NOMO-1 treated with dmso at 0.1 percent for 144 hours (cell line): ENCODE data around the gene PLCD1.
A peak's percentile ranks its signal among the peaks of the same experiment; 100 is the strongest.
"Not testable (repeated sequence)": the region's sequence is repeated elsewhere in the genome, so short reads cannot be mapped to it uniquely, and the experiment has no call there.

Experiments
- DNase-seq: peaks from one replicate; lab custom pipeline; 2025; ENCODE audit not compliant: unreplicated experiment; lab: John Stamatoyannopoulos, UW

Gene PLCD1

DNA sequence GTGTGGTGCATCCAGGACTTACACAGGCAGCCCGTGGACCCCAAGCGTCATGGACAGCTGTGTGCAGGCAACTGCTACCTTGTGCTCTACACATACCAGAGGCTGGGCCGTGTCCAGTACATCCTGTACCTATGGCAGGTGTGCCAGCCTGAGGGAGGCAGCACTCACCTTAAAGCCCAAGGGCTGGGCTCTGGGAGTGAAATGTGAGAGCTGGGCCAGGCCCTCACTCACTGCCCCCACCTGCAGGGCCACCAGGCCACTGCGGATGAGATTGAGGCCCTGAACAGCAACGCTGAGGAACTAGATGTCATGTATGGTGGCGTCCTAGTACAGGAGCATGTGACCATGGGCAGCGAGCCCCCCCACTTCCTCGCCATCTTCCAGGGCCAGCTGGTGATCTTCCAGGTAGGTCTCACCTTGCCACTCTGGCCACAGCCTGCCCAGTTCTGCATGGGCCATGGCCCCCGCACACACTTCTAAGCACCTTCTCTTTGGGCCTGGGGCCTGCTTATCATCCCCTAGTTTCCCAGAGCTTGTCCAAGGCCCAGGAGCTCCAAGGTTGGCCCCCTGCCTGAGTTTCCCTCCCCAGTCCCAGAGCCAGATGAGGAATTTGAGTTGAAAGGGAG is 27.9 kb downstream of the PLCD1 start:
- DNase-seq = no peak

DNA sequence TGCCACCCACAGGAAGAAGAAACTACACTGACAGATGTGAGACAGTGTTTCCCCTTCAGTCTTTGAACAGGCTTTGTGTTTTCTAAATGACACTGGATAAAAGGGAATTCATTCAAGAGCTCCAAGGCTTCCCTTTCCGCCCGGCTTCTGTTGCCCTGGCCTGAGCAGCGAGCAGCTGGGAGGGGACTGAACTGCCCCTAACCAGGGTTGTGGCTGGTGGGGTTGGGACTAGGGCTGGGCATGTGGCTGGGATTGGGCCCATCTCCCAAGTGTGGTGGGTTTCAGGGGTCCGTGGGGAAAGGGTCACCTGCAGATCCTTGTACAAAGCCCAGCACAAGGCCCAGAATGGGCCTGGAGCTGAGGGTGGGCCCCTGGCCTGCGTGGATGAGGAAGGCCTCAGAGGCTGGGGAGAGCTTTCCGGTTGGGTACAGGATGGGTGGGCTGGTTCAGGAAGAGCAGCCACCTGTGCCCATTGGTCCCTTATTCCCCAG is 28.4 kb downstream of the PLCD1 start:
- no peak for DNase-seq

DNA sequence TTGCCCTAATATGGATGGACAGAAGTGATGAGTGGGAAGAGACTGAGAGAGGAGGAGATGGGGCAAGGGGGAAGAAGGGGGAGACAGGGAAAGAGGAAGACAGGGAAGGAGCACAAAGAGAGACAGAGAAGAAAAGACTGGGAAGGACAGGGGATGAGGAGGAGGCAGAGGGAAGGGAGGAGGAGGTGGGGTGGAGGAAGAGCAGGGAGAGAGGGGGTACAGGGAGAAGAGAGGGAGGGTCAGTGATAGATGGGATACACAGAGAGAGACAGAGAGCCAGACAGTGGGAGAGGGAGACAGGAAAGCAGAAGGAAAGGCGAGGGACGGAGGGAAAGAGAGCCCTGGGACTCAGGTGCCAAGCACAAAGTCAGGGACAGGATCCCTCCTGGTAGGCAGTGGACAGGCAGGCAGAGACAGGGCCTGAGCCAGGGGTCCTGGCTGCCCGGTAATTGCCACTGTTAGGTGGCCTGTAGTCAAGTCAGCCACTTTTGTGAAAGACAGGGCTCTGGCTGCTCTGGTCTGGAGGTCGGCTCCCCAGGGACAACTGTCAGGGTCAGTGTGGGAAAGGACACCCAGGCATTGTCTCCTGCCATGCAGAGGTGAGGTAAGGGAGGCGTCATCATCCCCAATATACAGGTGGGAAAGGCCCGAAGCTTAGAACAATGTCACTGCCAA is 29.1 kb downstream of the PLCD1 start:
- DNase-seq = no peak

DNA sequence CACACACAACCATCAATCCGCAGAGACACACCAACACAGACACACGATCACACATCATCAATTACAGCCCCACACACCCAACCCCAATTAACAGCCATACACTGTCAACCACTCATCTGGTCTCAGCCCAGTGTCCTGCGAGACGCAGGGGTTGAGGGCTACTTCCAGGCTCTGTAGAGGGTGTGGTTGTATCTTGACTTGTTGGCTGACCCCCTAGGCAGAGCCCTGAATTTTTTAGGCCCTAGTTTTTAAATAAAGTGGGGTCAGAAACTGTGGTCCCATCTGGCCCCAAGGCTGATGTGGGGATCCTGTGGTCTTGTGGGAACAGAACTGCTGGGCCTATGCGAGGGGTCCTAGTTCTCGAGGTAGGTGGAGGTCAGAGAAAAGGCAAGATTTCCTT is 29.6 kb downstream of the PLCD1 start:
- no peak for DNase-seq

DNA sequence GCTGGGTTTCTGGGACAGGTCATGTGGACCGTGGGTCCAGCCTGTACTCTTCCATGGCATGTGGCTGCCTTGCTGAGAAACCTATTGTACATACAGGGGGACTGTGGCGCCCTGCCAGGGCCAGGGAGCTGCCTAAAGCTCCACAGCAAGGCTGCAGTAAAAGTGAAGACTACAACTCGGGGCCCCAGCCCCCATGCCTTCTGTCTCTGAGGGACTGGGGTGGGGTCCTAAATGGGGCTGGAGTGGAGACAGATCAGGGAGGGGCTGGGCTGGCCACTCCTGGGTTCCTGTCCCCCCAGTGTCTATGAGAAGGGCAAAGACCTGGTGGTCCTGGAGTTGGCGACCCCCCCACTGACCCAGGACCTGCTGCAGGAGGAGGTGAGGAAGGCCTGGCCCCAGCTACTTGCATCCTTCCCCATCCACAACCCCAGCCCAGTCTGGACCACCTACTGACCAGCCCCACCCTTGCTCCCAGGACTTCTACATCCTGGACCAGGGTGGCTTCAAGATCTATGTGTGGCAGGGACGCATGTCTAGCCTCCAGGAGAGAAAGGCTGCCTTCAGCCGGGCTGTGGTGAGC is 31.6 kb downstream of the PLCD1 start:
- no peak for DNase-seq

DNA sequence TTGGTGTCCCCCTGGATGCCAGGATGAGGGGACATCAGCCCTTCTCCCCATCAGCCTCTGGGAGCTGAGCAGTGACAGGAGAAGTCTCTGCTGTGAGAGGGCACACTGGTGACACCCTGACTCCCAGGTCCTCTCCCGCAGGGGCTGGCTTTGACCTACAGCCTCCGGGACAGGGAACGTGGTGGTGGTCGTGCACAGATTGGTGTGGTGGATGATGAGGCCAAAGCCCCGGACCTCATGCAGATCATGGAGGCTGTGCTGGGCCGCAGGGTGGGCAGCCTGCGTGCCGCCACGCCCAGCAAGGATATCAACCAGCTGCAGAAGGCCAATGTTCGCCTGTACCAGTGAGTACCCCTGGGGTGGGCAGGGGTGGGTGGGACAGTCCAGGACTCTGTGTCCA is 32.1 kb downstream of the PLCD1 start:
- no peak for DNase-seq

DNA sequence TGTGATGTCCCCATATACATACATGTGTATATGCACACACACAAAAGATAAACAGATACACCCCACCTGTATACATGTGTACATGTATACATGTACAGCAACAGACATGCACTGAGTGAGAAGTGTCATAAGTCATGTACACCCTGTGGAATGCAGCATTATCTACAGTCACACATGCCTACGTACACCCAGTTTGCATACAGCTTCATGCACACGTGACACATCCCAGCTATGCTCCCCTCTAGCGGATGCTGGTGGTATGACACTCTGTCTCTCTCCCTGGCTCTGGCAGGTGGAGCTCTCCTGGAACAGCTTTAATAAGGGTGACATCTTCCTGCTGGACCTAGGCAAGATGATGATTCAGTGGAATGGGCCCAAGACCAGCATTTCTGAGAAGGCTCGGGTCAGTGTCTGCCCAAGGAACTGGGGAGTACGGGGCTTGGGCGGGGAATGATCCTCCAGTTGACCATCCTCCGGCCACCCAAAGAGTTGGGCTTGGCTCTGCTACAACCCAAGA is 32.6 kb downstream of the PLCD1 start:
- DNase-seq = peak; percentile 66

DNA sequence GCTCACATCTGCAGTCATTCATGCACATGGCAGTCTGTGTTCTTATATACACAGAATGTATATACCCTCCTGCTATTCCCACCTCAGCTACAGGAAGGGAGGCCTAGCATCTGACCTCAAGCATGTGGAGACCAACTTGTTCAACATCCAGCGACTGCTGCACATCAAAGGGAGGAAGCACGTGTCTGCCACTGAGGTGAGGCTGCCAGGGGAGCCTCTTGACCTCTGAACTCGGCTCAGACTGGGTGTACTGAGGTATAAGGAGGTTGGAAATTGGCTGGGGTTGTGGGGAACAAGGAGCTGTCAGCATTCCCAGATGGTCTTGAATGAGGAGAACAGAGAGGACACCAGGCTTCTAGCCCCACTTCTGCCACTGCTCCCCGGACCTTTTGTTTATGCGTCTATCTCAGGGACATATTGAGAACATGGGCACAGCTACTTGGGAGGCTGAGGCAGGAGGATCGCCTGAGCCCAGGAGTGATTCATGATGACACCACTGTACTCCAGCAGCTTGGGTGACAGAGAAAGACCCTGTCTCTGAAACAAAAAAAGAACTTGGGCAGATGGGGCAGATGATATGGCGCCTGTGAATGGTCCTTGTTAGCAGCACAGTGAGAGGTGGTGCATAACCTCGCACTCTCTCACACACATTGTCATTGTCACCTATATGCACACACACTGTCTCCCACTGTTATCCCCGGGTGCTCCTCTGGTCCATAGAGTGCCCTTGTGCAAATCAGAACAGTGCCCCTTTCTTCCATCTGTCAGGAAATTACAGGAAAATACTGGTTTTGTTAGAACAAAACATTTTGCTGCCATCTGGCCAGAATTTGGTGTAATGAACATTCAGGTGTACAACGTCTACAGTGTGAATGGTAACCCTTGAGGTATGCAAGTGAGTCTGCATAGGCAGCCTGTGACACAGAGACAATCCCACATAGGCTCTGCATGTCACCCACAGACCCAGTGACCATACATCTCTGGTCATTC is 33.5 kb downstream of the PLCD1 start:
- DNase-seq = no peak

DNA sequence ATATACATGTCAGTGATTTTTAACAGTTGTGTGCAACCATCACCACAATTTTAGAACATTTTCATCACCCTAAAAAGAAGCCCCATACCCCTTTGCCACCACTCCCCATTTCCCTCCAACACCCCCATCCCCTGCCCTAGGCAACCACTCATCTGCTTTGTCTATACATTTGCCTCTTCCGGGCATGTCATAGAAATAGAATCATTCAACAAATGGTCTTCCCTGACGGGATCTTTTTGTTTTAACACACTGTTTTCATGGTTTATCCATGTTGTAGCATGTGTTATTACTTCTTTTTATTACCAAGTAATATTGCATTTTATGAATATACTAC is 34.8 kb downstream of the PLCD1 start:
- no peak for DNase-seq

DNA sequence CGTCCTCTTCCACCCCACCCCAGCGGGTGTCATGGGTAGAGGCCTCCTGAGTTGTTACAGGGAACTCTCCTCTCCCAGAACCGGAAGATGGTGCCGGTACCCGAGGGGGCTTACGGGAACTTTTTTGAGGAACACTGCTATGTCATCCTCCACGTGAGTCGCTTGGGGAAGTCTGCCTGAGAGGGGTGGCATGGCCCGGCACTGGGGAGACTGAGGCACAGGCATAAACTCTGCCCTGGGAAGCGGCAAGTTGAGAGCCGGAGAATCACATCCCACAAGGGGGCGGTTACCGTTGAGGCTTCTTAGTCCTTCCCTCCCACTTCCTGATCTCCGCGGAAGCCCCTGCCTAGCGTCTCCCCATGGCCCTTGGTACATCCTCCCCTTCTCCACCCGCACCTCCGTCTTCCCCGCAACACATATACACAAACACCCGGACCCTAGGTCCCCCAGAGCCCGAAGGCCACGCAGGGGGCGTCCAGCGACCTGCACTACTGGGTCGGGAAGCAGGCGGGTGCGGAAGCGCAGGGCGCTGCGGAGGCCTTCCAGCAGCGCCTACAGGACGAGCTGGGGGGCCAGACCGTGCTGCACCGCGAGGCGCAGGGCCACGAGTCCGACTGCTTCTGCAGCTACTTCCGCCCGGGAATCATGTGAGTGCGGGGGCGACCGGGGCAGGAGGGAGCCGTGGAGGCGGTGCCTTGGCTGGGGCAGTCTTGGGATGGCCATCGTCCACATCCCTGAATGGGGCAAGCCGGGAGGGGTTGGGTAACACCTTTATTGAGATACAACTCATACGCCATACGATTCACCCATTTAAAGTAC is 35.4 kb downstream of the PLCD1 start:
- DNase-seq = peak; percentile 72

DNA sequence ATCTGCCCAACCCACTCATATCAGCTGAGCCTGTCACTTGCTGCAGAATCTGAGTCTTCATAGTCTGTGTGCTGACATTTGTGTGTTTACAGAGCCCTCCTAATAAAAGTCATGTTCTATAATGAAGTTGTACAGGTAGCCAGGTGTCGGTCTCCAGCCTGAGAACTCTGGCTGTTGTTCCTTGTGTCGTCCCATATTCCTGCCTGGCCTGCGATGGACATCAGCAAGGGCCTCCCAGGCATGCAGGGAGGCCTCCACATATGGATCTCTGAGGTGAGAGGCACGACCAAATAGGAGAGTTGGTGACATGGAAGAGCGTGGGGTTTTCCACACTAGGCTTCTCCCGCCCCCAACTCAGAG is 36.0 kb downstream of the PLCD1 start:
- DNase-seq = no peak

DNA sequence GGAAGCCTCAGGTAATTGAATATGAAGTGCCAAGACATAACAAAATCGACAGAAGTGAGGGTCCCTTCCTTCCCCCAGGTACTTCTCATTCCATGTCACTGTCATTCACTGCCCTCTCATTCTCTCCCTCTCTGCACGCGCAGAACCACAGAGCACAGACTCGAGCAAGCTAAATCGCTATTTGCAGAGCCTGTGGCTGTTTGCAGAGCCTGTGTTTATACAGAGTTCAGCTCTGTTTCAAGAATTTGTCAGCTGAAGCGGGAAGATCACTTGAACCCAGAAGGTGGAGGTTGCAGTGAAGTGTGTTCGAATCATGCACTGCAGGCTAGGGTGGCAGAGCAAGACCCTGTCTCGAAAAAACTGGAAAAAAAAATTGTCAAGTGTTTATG is 36.4 kb downstream of the PLCD1 start:
- no peak for DNase-seq

DNA sequence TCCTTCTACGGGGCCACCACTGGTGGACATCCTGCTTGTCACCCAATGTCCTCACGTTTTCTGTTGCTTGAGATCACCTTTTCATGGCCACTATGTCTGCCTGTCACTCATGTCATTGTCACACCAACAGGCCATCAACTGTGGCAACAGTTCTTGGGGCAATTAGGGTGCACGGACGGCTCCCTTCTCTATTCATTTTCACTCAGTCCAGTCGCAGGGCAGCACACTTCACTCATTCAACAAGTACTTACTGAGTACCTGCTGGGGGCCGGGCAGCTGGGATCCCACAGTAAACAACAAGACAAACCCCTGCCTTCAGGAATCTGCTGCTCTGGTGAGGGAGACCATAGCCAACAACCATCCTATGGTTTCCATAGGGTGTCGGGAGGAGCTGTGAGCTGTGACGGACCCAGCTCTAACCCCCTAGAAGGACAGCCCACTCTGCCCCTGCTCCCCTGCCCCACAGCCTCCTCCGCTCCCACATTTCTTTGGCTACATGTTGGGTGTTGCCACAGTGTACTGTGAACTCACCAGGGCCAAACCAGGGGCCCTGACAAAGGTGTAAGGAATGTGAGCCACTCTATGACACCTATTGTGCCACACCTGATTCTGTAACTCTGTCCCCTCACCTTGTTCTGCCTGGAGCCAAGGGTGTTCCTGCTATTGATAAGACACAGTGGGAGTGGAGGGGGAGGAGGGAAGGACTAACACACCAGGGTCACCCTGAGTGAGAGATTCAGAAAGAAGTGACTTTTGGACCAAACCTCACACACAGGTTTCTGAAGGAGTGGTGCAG is 37.0 kb downstream of the PLCD1 start:
- no peak for DNase-seq

DNA sequence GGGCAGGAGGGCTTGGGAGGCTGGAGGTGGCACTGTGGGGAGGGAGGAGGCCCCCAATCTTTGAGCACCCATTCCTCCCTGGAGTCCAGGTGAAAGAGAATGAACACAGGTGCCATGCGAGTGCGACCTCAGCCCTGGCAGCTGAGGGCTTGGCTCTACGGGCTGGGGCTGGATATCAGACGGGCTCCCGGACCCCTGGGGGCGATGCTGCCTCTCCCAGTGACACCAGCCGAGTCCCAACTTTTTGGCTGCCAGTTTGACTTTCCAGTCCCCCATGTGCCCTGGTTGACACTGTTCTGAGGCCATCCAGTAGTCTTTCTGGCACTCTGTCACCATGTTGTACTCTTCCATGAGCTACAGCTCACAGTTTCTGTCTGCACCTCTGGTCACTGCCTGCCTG is 37.6 kb downstream of the PLCD1 start:
- DNase-seq = no peak

DNA sequence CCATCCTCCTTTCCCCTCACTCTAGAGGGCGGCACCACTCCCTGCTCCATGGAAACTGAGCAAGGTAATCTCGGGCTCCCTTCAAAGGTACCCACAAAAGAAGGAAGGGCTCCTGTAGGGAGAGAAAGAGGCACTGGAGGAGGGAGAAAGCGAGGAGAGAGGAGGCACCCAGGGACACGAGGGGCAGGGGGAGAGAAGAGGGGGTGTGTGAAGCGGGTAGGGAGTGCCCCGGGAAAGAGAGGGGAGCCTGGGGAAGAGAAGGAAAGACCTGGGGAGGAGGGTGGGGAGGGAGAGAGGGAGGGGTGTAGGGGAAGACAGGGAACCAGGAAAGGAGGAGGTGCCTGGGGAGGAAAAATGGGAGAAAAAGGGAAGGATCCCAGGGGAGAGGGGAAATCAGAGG is 38.3 kb downstream of the PLCD1 start:
- DNase-seq = no peak

DNA sequence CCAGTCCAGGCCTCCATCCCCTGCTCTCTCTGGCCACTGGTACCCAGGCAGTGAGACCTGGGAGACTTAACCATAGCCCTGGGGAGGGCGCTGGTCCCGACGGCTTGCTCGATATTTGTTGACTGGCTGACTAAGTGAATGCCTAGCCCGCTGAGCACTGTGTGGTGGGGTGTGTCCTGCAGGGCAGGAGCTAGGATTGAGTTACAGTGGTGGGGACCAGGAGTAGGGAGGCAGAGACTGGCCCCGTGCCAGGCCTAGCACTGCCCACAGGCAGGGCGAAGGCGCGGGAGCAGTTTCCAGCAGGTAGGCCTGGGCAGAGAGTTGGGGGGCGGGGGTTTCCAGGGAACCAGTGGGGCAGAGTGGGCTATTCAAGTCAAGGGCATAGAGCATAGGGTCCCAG is 38.9 kb downstream of the PLCD1 start, which contains the start of gene VILL:
TSS of gene VILL (plus strand) at position 260 of the 400 bp plus-strand sequence. CDS start 2,887 bp downstream, outside the sequence.
- no peak for DNase-seq

DNA sequence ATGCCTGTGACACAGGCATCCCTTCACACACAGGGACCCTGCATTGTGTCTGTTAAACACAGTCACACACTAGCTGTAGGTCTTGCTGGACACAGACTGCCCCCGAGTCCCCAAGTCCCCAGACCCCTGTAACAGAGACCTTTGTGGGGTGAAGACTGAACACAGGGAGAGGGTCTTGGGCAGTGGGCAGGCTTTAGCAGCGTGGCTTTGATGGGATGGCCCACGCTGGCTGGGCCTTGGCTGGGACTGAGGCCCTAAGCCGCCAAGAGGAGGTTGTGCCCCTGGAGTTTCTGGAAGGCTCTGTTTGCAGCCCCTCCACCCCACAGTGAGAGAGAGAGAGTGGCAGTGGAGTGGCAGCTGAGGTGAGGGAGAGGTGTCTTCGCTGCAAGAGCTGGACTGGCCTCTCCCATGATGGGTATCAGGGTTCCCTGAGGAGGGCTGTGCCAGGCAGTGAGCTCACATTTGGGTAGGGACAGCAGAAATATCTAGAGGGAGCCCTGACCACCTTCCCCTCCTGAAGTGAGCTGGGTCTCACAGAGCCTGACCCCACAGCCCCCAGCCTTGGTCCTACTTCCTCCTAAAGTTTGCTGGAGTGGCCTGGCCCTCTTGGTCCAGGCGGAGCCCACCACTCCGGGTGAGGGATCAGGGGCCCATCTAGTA is 39.5 kb downstream of the PLCD1 start:
- DNase-seq = no peak

DNA sequence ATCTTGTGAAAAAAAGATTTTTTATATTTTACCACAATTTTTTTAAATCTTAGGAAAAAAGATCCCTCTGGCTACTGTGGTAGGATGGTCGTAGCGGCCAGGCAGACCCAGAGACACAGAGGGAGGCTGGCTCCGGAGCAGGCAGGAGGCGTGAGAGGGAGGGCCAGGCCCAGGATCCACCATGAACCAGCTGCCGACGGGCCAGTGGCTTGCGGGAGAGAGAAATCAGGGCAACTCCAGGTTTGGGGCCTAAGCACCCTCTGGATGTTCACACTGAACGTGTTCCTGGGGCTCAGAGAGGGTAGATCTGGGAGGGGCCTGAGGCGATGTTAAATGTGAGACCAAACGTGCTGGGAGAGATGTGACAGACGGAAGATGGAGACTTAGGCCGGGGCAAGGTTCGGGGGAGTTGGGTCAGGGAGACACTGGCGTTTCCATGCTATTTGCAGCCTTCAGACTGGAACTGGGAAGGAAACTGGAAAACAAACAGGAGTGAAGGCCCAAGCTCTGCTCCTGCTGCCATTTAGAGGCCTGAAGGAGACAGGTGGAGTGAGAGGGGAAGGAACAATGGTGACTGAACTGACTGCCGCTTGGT is 40.4 kb downstream of the PLCD1 start:
- no peak for DNase-seq

DNA sequence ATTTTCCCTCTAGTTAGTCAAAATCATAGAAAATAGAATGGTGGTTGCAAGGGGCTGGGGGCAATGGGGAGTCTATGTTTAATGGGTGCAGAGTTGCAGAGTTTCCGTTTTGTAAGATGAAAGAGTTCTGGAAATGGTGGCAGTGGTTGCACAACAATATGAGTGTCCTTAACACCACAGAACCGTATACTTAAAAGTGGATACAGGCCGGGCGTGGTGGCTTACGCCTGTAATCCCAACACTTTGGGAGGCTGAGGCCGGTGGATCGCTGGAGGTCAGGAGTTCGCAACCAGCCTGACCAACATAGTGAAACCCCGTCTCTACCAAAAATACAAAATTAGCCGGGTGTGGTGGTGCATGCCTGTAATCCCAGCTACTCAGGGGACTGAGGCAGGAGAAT is 41.1 kb downstream of the PLCD1 start:
- not testable (repeated sequence) for DNase-seq
